ENCODE measurements around the gene PJA1.

DNA sequence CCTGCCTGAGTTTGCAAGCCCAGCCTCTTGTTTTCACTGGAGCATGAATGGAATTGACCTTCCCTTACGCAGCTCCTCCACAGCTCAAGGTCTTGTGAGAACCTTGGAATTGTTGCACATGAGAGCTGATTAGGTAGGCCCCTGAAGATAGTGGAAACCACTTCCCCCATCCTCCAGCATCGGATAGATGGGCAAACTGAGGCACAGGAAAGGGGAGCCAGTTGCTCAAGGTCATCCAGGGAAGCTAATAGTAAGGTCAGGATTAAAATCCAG lies 27.2 kb downstream of the PJA1 start:
- TF ChIP-seq CTCF (IDR thresholded peaks at IDR 0.05; ENCODE audit: low read depth, low read length, poor library complexity, severe bottlenecking) (no peak), EZH2phosphoT487 (IDR thresholded peaks at IDR 0.05; ENCODE audit: borderline replicate concordance, low read length) (no peak)
